PFSK-1 (cell line): ENCODE measurements around the gene OFD1.

Experiments
- POLR2AphosphoS5 ChIP-seq: IDR thresholded peaks from 2 replicates; pipeline ENCODE4 v1.6.1; 2012; ENCODE audit warnings: low read depth, mild to moderate bottlenecking, control low read depth, low read length, moderate library complexity
- TAF1 ChIP-seq: IDR thresholded peaks from 2 replicates; pipeline ENCODE4 v1.6.1; 2012; ENCODE audit warnings: low read length, control low read depth, borderline replicate concordance; ENCODE audit not compliant: insufficient read depth
- TF ChIP-seq, protein P1 (sequence below), 2 experiments: IDR thresholded peaks; 2 replicates each; pipeline versions ENCODE4 v1.6.1 to v1.8.0; 2011 to 2012; ENCODE audit warnings: low read depth in 2 of 2, low read length in 2 of 2, control low read depth in 1 of 2, inconsistent platforms in 1 of 2, mild to moderate bottlenecking in 1 of 2, moderate library complexity in 1 of 2; ENCODE audit not compliant: insufficient read depth in 1 of 2

GRCh38 chrX:13748486-13748885 is 13.9 kb downstream of the OFD1 start:
- TF ChIP-seq, protein P1, sequence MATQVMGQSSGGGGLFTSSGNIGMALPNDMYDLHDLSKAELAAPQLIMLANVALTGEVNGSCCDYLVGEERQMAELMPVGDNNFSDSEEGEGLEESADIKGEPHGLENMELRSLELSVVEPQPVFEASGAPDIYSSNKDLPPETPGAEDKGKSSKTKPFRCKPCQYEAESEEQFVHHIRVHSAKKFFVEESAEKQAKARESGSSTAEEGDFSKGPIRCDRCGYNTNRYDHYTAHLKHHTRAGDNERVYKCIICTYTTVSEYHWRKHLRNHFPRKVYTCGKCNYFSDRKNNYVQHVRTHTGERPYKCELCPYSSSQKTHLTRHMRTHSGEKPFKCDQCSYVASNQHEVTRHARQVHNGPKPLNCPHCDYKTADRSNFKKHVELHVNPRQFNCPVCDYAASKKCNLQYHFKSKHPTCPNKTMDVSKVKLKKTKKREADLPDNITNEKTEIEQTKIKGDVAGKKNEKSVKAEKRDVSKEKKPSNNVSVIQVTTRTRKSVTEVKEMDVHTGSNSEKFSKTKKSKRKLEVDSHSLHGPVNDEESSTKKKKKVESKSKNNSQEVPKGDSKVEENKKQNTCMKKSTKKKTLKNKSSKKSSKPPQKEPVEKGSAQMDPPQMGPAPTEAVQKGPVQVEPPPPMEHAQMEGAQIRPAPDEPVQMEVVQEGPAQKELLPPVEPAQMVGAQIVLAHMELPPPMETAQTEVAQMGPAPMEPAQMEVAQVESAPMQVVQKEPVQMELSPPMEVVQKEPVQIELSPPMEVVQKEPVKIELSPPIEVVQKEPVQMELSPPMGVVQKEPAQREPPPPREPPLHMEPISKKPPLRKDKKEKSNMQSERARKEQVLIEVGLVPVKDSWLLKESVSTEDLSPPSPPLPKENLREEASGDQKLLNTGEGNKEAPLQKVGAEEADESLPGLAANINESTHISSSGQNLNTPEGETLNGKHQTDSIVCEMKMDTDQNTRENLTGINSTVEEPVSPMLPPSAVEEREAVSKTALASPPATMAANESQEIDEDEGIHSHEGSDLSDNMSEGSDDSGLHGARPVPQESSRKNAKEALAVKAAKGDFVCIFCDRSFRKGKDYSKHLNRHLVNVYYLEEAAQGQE (IDR thresholded peaks at IDR 0.05; ENCODE audit: insufficient read depth in 1 of 2, low read depth in 2 of 2, low read length in 2 of 2): no peak
- TF ChIP-seq POLR2AphosphoS5: no peak
- TF ChIP-seq TAF1: no peak
